ENCODE measurements around the gene GRM7.
A peak's percentile ranks its signal among the peaks of the same experiment; 100 is the strongest.

Gene GRM7

GRCh38 chr3:7577513-7577912 lies 716.6 kb downstream of the GRM7 start:
- Histone ChIP-seq H3K36me3 (replicated peaks; ENCODE audit: low read depth, low read length) (no peaks in the 10 kb centered on the region), H2AFZ (ENCODE audit: low read depth, low read length) (no peak overlapping the region), H3K4me2 (ENCODE audit: low read length) (peak overlapping the region; percentile 13), H3K27ac (ENCODE audit: low read length) (no peak overlapping the region), H3K27me3 (ENCODE audit: low read depth, low read length) (no peaks in the 10 kb centered on the region), H3K9ac (ENCODE audit: low read length) (no peak overlapping the region), H3K9me3 (ENCODE audit: insufficient read depth, low read length) (no peaks in the 10 kb centered on the region; the same call in 1 of the 2 replicates), H3K4me1 (ENCODE audit: low read length) (peaks cover 27% of the 10 kb centered on the region), H4K20me1 (ENCODE audit: insufficient read depth, low read length) (no peaks in the 10 kb centered on the region), H3K79me2 (ENCODE audit: low read length) (no peaks in the 10 kb centered on the region), H3K4me3 (ENCODE audit: low read length) (no peak overlapping the region)
- TF ChIP-seq EZH2phosphoT487 (IDR thresholded peaks at IDR 0.05; ENCODE audit: low read depth) (no peak), CTCF (IDR thresholded peaks at IDR 0.05; ENCODE audit: low read depth, low read length) (no peak)

GRCh38 chr3:7581831-7582230 lies 720.9 kb downstream of the GRM7 start:
- Histone ChIP-seq H3K27me3 (ENCODE audit: low read depth, low read length) (no peaks in the 10 kb centered on the region), H3K9me3 (ENCODE audit: insufficient read depth, low read length) (no peaks in the 10 kb centered on the region; the same call in 1 of the 2 replicates), H3K4me1 (ENCODE audit: low read length) (peaks cover 10% of the 10 kb centered on the region), H3K36me3 (replicated peaks; ENCODE audit: low read depth, low read length) (no peaks in the 10 kb centered on the region), H3K4me2 (ENCODE audit: low read length) (no peak overlapping the region), H3K9ac (ENCODE audit: low read length) (no peak overlapping the region), H2AFZ (ENCODE audit: low read depth, low read length) (no peak overlapping the region), H3K27ac (ENCODE audit: low read length) (no peak overlapping the region), H3K4me3 (ENCODE audit: low read length) (no peak overlapping the region), H3K79me2 (ENCODE audit: low read length) (no peaks in the 10 kb centered on the region), H4K20me1 (ENCODE audit: insufficient read depth, low read length) (no peaks in the 10 kb centered on the region)
- TF ChIP-seq CTCF (IDR thresholded peaks at IDR 0.05; ENCODE audit: low read depth, low read length) (no peak), EZH2phosphoT487 (IDR thresholded peaks at IDR 0.05; ENCODE audit: low read depth) (no peak)

- TF ChIP-seq CTCF (IDR thresholded peaks at IDR 0.05; ENCODE audit: low read depth, low read length), result no peak
- no peak for TF ChIP-seq EZH2phosphoT487 (IDR thresholded peaks at IDR 0.05; ENCODE audit: low read depth)
- Histone ChIP-seq H3K27ac (ENCODE audit: low read length) (no peak overlapping the region), H3K27me3 (ENCODE audit: low read depth, low read length) (no peaks in the 10 kb centered on the region), H3K36me3 (replicated peaks; ENCODE audit: low read depth, low read length) (no peaks in the 10 kb centered on the region), H3K4me2 (ENCODE audit: low read length) (no peak overlapping the region), H3K9me3 (ENCODE audit: insufficient read depth, low read length) (no peaks in the 10 kb centered on the region), H4K20me1 (ENCODE audit: insufficient read depth, low read length) (no peaks in the 10 kb centered on the region), H2AFZ (ENCODE audit: low read depth, low read length) (no peak overlapping the region), H3K4me1 (ENCODE audit: low read length) (no peaks in the 10 kb centered on the region), H3K9ac (ENCODE audit: low read length) (no peak overlapping the region), H3K4me3 (ENCODE audit: low read length) (no peak overlapping the region), H3K79me2 (ENCODE audit: low read length) (no peaks in the 10 kb centered on the region)
Observed at GRCh38 chr3:7585052-7585451, 724.1 kb downstream of the GRM7 start.

DNA sequence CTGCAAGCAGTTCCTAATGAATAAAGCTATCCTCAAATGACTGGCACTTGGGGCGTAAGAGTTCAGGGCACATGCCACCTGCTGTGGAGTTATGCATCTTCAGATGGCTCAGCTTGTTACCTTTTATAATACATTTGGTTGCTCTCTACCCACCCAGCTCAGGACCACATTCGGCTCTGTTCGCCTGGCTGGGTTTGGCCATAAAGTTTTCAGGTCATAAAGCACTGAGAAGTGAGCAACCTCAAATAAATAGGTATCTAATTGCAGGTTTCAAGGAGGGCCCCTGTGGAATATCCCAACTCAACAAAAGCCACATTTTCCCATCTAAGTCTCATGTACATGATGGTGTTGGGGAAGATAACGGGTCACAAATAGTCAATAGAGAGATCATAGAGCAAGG lies 727.3 kb downstream of the GRM7 start:
- H3K4me3 ChIP-seq (ENCODE audit: low read length), result no peak overlapping the region
- no peaks in the 10 kb centered on the region for H3K9me3 ChIP-seq (ENCODE audit: insufficient read depth, low read length)
- no peak overlapping the region for H3K4me2 ChIP-seq (ENCODE audit: low read length)
- H3K36me3 ChIP-seq (replicated peaks; ENCODE audit: low read depth, low read length), result no peaks in the 10 kb centered on the region
- H3K27me3 ChIP-seq (ENCODE audit: low read depth, low read length), result no peaks in the 10 kb centered on the region
- no peak overlapping the region for H2AFZ ChIP-seq (ENCODE audit: low read depth, low read length)
- H3K79me2 ChIP-seq (ENCODE audit: low read length), result no peaks in the 10 kb centered on the region
- no peak overlapping the region for H3K27ac ChIP-seq (ENCODE audit: low read length)
- H3K4me1 ChIP-seq (ENCODE audit: low read length), result no peaks in the 10 kb centered on the region
- H3K9ac ChIP-seq (ENCODE audit: low read length), result no peak overlapping the region
- no peak for TF ChIP-seq CTCF (IDR thresholded peaks at IDR 0.05; ENCODE audit: low read depth, low read length)
- no peak for TF ChIP-seq EZH2phosphoT487 (IDR thresholded peaks at IDR 0.05; ENCODE audit: low read depth)
- no peaks in the 10 kb centered on the region for H4K20me1 ChIP-seq (ENCODE audit: insufficient read depth, low read length)
